Natural killer cell (primary cell): ENCODE measurements around the gene NONO. TPM values are rescaled to one million over a fixed set of nuclear protein-coding genes. Genes with fewer than 3 reads are reported as not detected.

Experiments
- ATAC-seq, 3 donors: fragments of 150-1000 bp in 2 of 3; fragments of 200-7000 bp in 1 of 3; cut with Tn5 transposase; 1 replicate in 1 of 3; 2 replicates in 2 of 3; pipeline ENCODE4 v1.10.0; 2021; ENCODE audit warnings: mild to moderate bottlenecking in 2 of 3, moderate library complexity in 2 of 3
- DNase-seq, 2 donors: peaks; one replicate each; pipeline versions ENCODE4 v3.0.0 to v3.0.0-alpha.2; 2013 to 2021; ENCODE audit warnings: mixed read lengths in 1 of 2
- H3K27ac ChIP-seq: one replicate; pipeline ENCODE4 v1.5.1; 2013; ENCODE audit warnings: mild to moderate bottlenecking, low read length
- H3K27me3 ChIP-seq: one replicate; pipeline ENCODE4 v1.6.1; 2013; ENCODE audit warnings: low read length; ENCODE audit not compliant: control insufficient read depth, insufficient read depth
- H3K36me3 ChIP-seq: one replicate; pipeline ENCODE4 v1.6.1; 2013; ENCODE audit warnings: low read length; ENCODE audit not compliant: control insufficient read depth, insufficient read depth
- H3K4me1 ChIP-seq: one replicate; pipeline ENCODE4 v1.6.1; 2013; ENCODE audit warnings: low read length; ENCODE audit not compliant: control insufficient read depth, insufficient read depth
- H3K4me3 ChIP-seq: one replicate; pipeline ENCODE4 v1.5.1; 2013; ENCODE audit warnings: low read length
- H3K9me3 ChIP-seq: one replicate; pipeline ENCODE4 v1.6.1; 2013; ENCODE audit warnings: low read length; ENCODE audit not compliant: control insufficient read depth, insufficient read depth
- H3K27ac Mint-ChIP-seq, 2 donors: one replicate each; pipeline ENCODE4 v1.8.0; 2022; ENCODE audit warnings: mild to moderate bottlenecking in 2 of 2, mixed read lengths in 2 of 2, moderate library complexity in 1 of 2
- H3K27me3 Mint-ChIP-seq, 2 donors: one replicate each; pipeline ENCODE4 v1.8.0; 2022; ENCODE audit warnings: low read depth in 2 of 2, mixed read lengths in 2 of 2
- H3K36me3 Mint-ChIP-seq: one replicate; pipeline ENCODE4 v1.8.0; 2022; ENCODE audit warnings: mixed read lengths
- H3K4me1 Mint-ChIP-seq, 2 donors: one replicate each; pipeline ENCODE4 v1.8.0; 2022; ENCODE audit warnings: mixed read lengths in 2 of 2
- H3K4me3 Mint-ChIP-seq: one replicate; pipeline ENCODE4 v1.8.0; 2022; ENCODE audit warnings: mild to moderate bottlenecking, moderate library complexity, mixed read lengths
- H3K9me3 Mint-ChIP-seq, 2 donors: one replicate each; pipeline ENCODE4 v1.8.0; 2022; ENCODE audit warnings: mixed read lengths in 2 of 2
- WGBS: methylation state at CpG from one replicate; pipeline ENCODE4 v1.1.7; 2013; ENCODE audit warnings: missing lambda C conversion rate; ENCODE audit not compliant: insufficient coverage; 5-methylcytosine and 5-hydroxymethylcytosine counted together
- intact Hi-C: fragments of 100-400 bp; cut with micrococcal nuclease; formaldehyde crosslinking; loops from one replicate; pipeline ENCODE4 v1.14.2; 2022
- total RNA-seq, 4 donors: library from RNA; stranded (reverse); fragments of 120-200 nt in 1 of 4; gene quantifications; one replicate each; pipeline versions ENCODE4 v1.2.3 to v1.2.4, GENCODE V29; 2013 to 2022
- TF ChIP-seq, protein P1 (sequence below): fragments of 200-600 bp; IDR thresholded peaks from one replicate; pipeline ENCODE4 v1.8.0; 2022; ENCODE audit warnings: antibody characterized with exemption

Gene NONO
- total RNA-seq, 3 donors from 2014 or later (not counting 1 experiment from before 2014, with no cell fraction given), result 370 to 454 (median 439) TPM

DNA sequence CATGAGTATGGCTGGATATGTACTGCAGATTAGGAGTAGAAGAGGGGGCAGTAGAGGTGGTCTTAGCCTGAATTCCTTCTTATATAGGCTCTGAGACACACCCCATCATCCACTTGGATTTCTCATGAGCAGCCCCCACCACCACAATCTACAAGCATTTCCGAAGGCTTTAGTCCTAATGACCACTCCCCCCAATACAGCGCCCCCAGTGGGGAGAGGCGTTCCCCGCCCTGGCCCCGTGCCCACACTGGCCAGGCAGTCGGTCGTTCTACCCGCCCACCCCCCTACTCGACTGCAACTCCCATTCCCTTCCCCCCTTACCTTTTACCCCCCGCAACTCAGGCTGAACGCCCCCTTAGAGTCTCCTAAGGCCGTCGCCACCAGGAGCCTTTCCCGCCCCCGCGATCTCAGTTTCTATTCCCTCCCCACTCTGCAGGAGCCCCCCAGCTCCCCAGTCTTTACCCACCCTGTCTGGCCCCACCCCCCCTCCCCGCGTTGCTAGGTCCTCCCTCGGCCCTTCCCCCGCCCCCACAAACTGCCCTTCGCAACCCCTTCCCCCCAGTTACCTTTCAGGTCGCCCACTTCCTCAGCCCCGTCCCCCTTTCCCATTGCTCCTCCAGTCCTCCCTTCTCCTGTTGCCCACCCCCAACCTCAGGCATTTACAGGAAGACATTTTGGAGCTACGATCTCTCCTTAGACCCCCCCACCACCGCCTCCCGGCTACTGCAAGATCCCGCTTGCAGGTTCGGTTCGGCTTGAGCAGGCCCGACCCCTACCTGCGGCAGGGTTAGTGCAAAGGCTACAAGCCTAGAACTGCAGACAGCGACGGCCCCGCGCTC is 30.0 kb upstream of the NONO start:
- DNase-seq, result peak; percentile 23 to 51
- H3K27me3 Mint-ChIP-seq, result no peaks in the 10 kb centered on the region
- TF ChIP-seq, protein P1, sequence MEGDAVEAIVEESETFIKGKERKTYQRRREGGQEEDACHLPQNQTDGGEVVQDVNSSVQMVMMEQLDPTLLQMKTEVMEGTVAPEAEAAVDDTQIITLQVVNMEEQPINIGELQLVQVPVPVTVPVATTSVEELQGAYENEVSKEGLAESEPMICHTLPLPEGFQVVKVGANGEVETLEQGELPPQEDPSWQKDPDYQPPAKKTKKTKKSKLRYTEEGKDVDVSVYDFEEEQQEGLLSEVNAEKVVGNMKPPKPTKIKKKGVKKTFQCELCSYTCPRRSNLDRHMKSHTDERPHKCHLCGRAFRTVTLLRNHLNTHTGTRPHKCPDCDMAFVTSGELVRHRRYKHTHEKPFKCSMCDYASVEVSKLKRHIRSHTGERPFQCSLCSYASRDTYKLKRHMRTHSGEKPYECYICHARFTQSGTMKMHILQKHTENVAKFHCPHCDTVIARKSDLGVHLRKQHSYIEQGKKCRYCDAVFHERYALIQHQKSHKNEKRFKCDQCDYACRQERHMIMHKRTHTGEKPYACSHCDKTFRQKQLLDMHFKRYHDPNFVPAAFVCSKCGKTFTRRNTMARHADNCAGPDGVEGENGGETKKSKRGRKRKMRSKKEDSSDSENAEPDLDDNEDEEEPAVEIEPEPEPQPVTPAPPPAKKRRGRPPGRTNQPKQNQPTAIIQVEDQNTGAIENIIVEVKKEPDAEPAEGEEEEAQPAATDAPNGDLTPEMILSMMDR, result peak; percentile 28

DNA sequence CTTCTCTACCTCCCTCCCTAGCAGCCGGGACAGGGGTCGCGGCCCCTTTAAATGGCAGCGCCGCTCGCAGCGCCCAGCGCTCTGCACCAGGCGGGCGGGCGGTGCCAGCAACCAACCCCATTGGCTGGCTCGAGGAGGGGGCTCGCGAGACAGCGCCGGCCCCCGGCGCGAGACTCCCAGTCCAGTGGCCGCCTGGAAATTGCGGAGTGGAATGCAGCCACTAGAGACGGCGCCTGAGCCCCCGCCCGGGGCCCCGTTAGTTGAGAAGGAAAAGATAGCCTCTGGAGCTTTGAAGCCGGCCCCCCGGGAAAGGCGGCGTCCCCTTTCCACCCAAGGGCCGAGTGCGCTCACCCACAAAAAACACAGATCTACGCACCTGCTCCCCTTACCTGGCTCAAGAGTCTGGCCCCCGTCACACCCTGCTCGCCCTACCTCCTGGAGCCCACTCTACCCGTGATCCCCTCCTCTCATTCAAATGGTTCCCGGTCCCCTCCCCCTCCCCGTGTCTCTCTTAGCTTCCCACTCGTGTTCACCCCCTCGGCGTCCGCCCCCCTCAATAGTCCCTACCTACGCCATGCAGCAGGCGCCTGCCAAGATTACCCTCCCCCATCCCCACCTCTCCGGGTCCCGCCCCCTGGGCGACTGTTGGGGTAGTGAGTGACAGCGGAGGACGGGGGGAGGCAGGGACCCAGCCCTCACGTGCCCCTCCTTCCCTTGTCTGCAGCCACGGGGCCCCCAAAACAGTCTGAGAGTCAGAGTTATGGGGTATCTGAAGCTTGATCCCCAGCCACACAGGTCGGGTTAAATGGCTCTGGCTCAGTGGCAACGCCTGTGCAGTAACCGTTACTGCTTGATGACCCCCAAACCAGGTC is 29.1 kb upstream of the NONO start, which contains the start of gene ZMYM3:
Gene ZMYM3 (minus strand): TSS at position 49 of the 872 bp plus-strand sequence. CDS start 885 bp downstream, outside the sequence.
- H3K4me1 ChIP-seq, result peaks cover 21% of the 10 kb centered on the region
- peaks cover 5% of the 10 kb centered on the region for H3K36me3 ChIP-seq
- intact Hi-C loops, result loop anchor here (1.0 to 10.0 kb wide), 3 partner anchors 29 to 1050 kb away; partner anchors contain the start of genes CITED1, NONO and TAF1
- DNase-seq, result peak; percentile 70 to 85
- no peaks in the 10 kb centered on the region for H3K9me3 ChIP-seq
- Mint-ChIP-seq H3K4me3 (peak within 1 kb of the TSS; percentile 88), H3K27ac (peak within 1 kb of the TSS; percentile 78 to 92), H3K4me1 (peaks cover 12 to 22% of the 10 kb centered on the region in 2 donors), H3K27me3 (no peaks in the 10 kb centered on the region), H3K9me3 (no peaks in the 10 kb centered on the region), H3K36me3 (no peaks in the 10 kb centered on the region)
- TF ChIP-seq, protein P1, result no peak
- peak; percentile 84 to 94 (median 90) for ATAC-seq
- H3K27ac ChIP-seq, result peak within 1 kb of the TSS; percentile 90
- WGBS, result 0% methylated on average over 39 of the region's 54 CpGs
- H3K4me3 ChIP-seq, result peak within 1 kb of the TSS; percentile 92
- H3K27me3 ChIP-seq, result no peaks in the 10 kb centered on the region

More for the DNA sequence above, 30.0 kb upstream of the NONO start:
- WGBS, result 0% methylated on average over 21 of the region's 35 CpGs
- Histone ChIP-seq H3K4me1 (peaks cover 21% of the 10 kb centered on the region), H3K27ac (no peak overlapping the region), H3K4me3 (peak overlapping the region; percentile 92), H3K36me3 (peaks cover 5% of the 10 kb centered on the region), H3K9me3 (no peaks in the 10 kb centered on the region), H3K27me3 (no peaks in the 10 kb centered on the region)
- Mint-ChIP-seq H3K4me3 (peak overlapping the region; percentile 88), H3K27ac (peak overlapping the region; percentile 78 to 92), H3K9me3 (no peaks in the 10 kb centered on the region), H3K4me1 (peaks cover 12 to 22% of the 10 kb centered on the region in 2 donors), H3K36me3 (no peaks in the 10 kb centered on the region)
- intact Hi-C loops, result loop anchor here (1.0 to 10.0 kb wide), 3 partner anchors 30 to 1051 kb away; partner anchors contain the start of genes CITED1, NONO and TAF1
- no peak for ATAC-seq

DNA sequence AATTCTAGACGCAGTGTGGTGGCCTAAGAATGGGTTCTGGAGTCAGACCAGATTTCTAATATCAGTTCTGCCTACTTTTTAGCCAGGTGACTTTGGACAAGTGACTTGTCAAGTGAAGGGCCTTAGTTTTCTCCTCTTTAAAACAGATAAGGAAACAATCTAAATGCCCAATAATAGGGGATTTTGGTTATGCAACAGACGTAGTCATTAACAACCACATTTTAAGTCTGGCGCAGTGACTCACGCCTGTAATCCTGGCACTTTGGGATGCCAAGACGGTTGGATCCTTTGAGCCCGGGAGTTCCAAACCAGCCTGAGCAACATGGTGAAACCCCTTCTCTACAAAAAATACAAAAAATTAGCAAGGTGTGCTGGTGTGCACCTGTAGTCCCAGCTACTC is 27.4 kb upstream of the NONO start:
- Histone ChIP-seq H3K36me3 (no peaks in the 10 kb centered on the region), H3K27ac (no peak overlapping the region), H3K27me3 (no peaks in the 10 kb centered on the region), H3K4me1 (peaks cover 21% of the 10 kb centered on the region), H3K4me3 (no peak overlapping the region), H3K9me3 (no peaks in the 10 kb centered on the region)
- TF ChIP-seq, protein P1, result no peak
- ATAC-seq, result no peak
- peaks cover 12 to 22% of the 10 kb centered on the region in 2 donors for H3K4me1 Mint-ChIP-seq
- H3K36me3 Mint-ChIP-seq, result no peaks in the 10 kb centered on the region
- no peaks in the 10 kb centered on the region for H3K27me3 Mint-ChIP-seq
- peak overlapping the region; percentile 78 to 92 for H3K27ac Mint-ChIP-seq
- peak overlapping the region; percentile 88 for H3K4me3 Mint-ChIP-seq
- WGBS, result 91% methylated on average over 6 of the region's 6 CpGs
- intact Hi-C loops, result loop anchor here (10.0 kb wide), 1 partner anchor 1049 kb away; the partner anchor contains the start of gene CITED1
- DNase-seq, result no peak
- no peaks in the 10 kb centered on the region for H3K9me3 Mint-ChIP-seq
